ENCODE data around the gene FMOD.

Gene FMOD

GRCh38 chr1:203299169-203299568 is 51.8 kb downstream of the FMOD start:
- no peaks in the 10 kb centered on the region for H3K27me3 ChIP-seq (ENCODE audit: control insufficient read depth in 1 of 2, insufficient read depth in 2 of 2, low read length in 2 of 2)
- no peak overlapping the region for H3K4me3 ChIP-seq (ENCODE audit: low read depth in 1 of 2, low read length in 2 of 2)
- no peak overlapping the region for H3K9ac ChIP-seq (ENCODE audit: low read depth in 1 of 2, low read length in 2 of 2)
- no peak overlapping the region for H3K27ac ChIP-seq (ENCODE audit: low read depth, low read length)
- H3K9me3 ChIP-seq (ENCODE audit: control insufficient read depth in 1 of 2, low read length in 2 of 2) = no peaks in the 10 kb centered on the region
- H3K4me1 ChIP-seq (ENCODE audit: control insufficient read depth in 1 of 2, insufficient read depth in 2 of 2, low read length in 2 of 2) = peaks cover 22 to 29% of the 10 kb centered on the region in 2 donors
- H3K36me3 ChIP-seq (ENCODE audit: control insufficient read depth in 1 of 2, insufficient read depth in 2 of 2, low read length in 2 of 2) = no peaks in the 10 kb centered on the region

GRCh38 chr1:203296460-203297073 is 54.4 kb downstream of the FMOD start:
- Histone ChIP-seq H3K4me1 (ENCODE audit: control insufficient read depth in 1 of 2, insufficient read depth in 2 of 2, low read length in 2 of 2) (peaks cover 14 to 25% of the 10 kb centered on the region in 2 donors), H3K9me3 (ENCODE audit: control insufficient read depth in 1 of 2, low read length in 2 of 2) (no peaks in the 10 kb centered on the region), H3K4me3 (ENCODE audit: low read depth in 1 of 2, low read length in 2 of 2) (no peak overlapping the region), H3K27ac (ENCODE audit: low read depth, low read length) (no peak overlapping the region), H3K27me3 (ENCODE audit: control insufficient read depth in 1 of 2, insufficient read depth in 2 of 2, low read length in 2 of 2) (no peaks in the 10 kb centered on the region), H3K9ac (ENCODE audit: low read depth in 1 of 2, low read length in 2 of 2) (no peak overlapping the region), H3K36me3 (ENCODE audit: control insufficient read depth in 1 of 2, insufficient read depth in 2 of 2, low read length in 2 of 2) (no peaks in the 10 kb centered on the region)

GRCh38 chr1:203295796-203296195 is 55.1 kb downstream of the FMOD start:
- Histone ChIP-seq H3K4me1 (ENCODE audit: control insufficient read depth in 1 of 2, insufficient read depth in 2 of 2, low read length in 2 of 2) (peaks cover 22 to 27% of the 10 kb centered on the region in 2 donors), H3K9me3 (ENCODE audit: control insufficient read depth in 1 of 2, low read length in 2 of 2) (no peaks in the 10 kb centered on the region), H3K9ac (ENCODE audit: low read depth in 1 of 2, low read length in 2 of 2) (no peak overlapping the region), H3K4me3 (ENCODE audit: low read depth in 1 of 2, low read length in 2 of 2) (no peak overlapping the region), H3K27ac (ENCODE audit: low read depth, low read length) (no peak overlapping the region), H3K36me3 (ENCODE audit: control insufficient read depth in 1 of 2, insufficient read depth in 2 of 2, low read length in 2 of 2) (no peaks in the 10 kb centered on the region), H3K27me3 (ENCODE audit: control insufficient read depth in 1 of 2, insufficient read depth in 2 of 2, low read length in 2 of 2) (no peaks in the 10 kb centered on the region)

- Histone ChIP-seq H3K4me1 (ENCODE audit: control insufficient read depth in 1 of 2, insufficient read depth in 2 of 2, low read length in 2 of 2) (peaks cover 59 to 61% of the 10 kb centered on the region in 2 donors), H3K9ac (ENCODE audit: low read depth in 1 of 2, low read length in 2 of 2) (peak overlapping the region; percentile 82 to 84), H3K27ac (ENCODE audit: low read depth, low read length) (peak overlapping the region; percentile 97), H3K9me3 (ENCODE audit: control insufficient read depth in 1 of 2, low read length in 2 of 2) (no peaks in the 10 kb centered on the region), H3K4me3 (ENCODE audit: low read depth in 1 of 2, low read length in 2 of 2) (peak overlapping the region; percentile 47 to 55), H3K27me3 (ENCODE audit: control insufficient read depth in 1 of 2, insufficient read depth in 2 of 2, low read length in 2 of 2) (no peaks in the 10 kb centered on the region), H3K36me3 (ENCODE audit: control insufficient read depth in 1 of 2, insufficient read depth in 2 of 2, low read length in 2 of 2) (no peaks in the 10 kb centered on the region)
These were observed 59.5 kb downstream of the FMOD start for GRCh38 chr1:203291201-203292096.

All from duodenal mucosa (tissue), 2 donors.